Mesothelial cell of epicardium (in vitro differentiated cells): Measurements from ENCODE around the gene ZNF853. TPM values are rescaled to one million over a fixed set of nuclear protein-coding genes. Genes with fewer than 3 reads are reported as not detected.

ENCODE experiments used
- DNase-seq, 2 experiments: peaks; one replicate each; pipeline ENCODE4 v3.0.0; 2021; ENCODE audit warnings: low spot score in 2 of 2; ENCODE audit not compliant: unreplicated experiment in 2 of 2
- H3K27ac Mint-ChIP-seq: 2 replicates; pipeline ENCODE4 v1.8.0; 2021; ENCODE audit warnings: mixed read lengths
- H3K27me3 Mint-ChIP-seq: 2 replicates; pipeline ENCODE4 v1.8.0; 2021; ENCODE audit warnings: low read depth, mixed read lengths
- H3K36me3 Mint-ChIP-seq: 2 replicates; pipeline ENCODE4 v1.8.0; 2021; ENCODE audit warnings: mixed read lengths
- H3K4me1 Mint-ChIP-seq: 2 replicates; pipeline ENCODE4 v1.8.0; 2021; ENCODE audit warnings: mixed read lengths
- H3K4me3 Mint-ChIP-seq: 2 replicates; pipeline ENCODE4 v1.8.0; 2021; ENCODE audit warnings: mild to moderate bottlenecking, moderate library complexity, mixed read lengths
- H3K9me3 Mint-ChIP-seq: 2 replicates; pipeline ENCODE4 v1.8.0; 2021; ENCODE audit warnings: mixed read lengths
- total RNA-seq: library from RNA; stranded (reverse); gene quantifications from 3 replicates; pipeline ENCODE4 v1.2.1, GENCODE V29; 2021
- TF ChIP-seq, protein P1 (sequence below): fragments of 200-600 bp; sonication (generic); IDR thresholded peaks from one replicate; pipeline ENCODE4 v1.5.0; 2021; ENCODE audit warnings: antibody characterized with exemption; ENCODE audit not compliant: unreplicated experiment

The ZNF853 gene
- total RNA-seq, 1 donor from 2014 or later = 22.7 TPM

DNA sequence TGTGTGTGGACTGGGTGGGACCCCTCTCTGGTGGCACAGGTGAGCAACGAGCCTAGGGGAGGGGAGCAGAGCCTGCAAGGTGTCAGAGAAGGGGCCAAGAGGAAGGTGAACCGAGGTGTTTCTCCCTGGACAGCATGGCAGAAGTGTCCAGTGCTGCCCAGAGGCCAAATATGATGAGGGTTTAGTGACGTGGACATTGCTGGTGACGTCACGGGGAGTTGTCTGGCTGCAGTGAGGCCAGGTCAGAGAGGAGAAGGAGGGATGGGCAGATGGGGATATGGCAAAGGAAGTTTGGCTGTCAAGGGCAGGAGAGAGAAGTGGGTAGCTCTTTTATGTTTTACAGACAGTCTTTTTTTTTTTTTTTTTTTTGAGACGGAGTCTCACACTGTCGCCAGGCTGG is 2.6 kb upstream of the ZNF853 start:
- H3K27ac Mint-ChIP-seq = no peak overlapping the region
- H3K9me3 Mint-ChIP-seq = no peaks in the 10 kb centered on the region
- no peaks in the 10 kb centered on the region for H3K27me3 Mint-ChIP-seq
- peaks cover 3% of the 10 kb centered on the region for H3K36me3 Mint-ChIP-seq
- TF ChIP-seq, protein P1, sequence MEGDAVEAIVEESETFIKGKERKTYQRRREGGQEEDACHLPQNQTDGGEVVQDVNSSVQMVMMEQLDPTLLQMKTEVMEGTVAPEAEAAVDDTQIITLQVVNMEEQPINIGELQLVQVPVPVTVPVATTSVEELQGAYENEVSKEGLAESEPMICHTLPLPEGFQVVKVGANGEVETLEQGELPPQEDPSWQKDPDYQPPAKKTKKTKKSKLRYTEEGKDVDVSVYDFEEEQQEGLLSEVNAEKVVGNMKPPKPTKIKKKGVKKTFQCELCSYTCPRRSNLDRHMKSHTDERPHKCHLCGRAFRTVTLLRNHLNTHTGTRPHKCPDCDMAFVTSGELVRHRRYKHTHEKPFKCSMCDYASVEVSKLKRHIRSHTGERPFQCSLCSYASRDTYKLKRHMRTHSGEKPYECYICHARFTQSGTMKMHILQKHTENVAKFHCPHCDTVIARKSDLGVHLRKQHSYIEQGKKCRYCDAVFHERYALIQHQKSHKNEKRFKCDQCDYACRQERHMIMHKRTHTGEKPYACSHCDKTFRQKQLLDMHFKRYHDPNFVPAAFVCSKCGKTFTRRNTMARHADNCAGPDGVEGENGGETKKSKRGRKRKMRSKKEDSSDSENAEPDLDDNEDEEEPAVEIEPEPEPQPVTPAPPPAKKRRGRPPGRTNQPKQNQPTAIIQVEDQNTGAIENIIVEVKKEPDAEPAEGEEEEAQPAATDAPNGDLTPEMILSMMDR = no peak
- peaks cover 13% of the 10 kb centered on the region for H3K4me1 Mint-ChIP-seq
- no peak overlapping the region for H3K4me3 Mint-ChIP-seq
- no peak for DNase-seq

GRCh38 chr7:6613706-6614105 is 1.7 kb upstream of the ZNF853 start:
- Mint-ChIP-seq H3K4me3 (peak overlapping the region; percentile 6), H3K4me1 (peaks cover 13% of the 10 kb centered on the region), H3K27me3 (no peaks in the 10 kb centered on the region), H3K9me3 (no peaks in the 10 kb centered on the region), H3K27ac (no peak overlapping the region), H3K36me3 (peaks cover 3% of the 10 kb centered on the region)
- no peak for DNase-seq
- TF ChIP-seq, protein P1 = no peak

DNA sequence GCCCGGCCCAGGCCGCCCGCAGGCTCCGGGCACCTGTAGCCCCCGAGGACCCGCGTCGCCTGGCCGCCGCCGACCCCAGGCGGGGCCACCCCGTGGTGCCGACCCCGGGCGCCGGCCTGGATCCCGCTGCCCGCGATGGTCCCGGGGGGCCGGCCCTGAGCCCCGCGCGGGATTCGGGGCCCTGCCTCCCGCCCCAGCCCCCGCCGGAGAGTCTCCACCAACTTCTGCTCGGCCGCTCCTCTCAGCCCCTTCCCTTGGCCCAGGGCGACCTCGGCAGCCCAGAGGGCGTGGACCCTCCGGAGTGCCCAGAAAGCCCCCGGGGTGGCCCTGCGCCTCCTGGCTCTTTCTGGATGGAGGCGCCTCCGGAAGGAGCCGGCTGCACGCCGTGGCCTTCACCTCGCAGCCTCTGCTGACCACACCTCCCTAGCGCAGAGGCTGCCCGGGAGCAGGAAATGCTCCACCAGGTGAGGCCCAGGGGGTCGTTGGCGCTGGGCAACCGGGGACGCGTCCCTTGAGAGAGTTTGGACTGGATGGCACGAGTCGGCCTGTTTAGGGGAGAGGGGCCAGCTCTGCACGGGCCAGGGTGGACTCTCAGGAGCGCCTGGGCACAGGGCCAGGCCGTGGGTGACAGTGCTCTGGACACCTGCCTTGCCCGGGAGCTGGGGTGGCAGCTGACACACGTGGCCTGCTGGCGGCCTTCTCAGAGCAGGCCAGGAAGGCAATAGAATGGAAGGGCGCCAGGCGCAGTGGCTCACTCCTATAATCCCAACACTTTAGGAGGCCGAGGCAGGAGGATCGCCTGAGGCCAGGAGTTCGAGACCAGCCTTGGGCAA is 529 bp downstream of the ZNF853 start:
- H3K27me3 Mint-ChIP-seq = no peaks in the 10 kb centered on the region

GRCh38 chr7:6616854-6617643 is 1.6 kb downstream of the ZNF853 start:
- Mint-ChIP-seq H3K36me3 (peaks cover 12% of the 10 kb centered on the region), H3K27me3 (no peaks in the 10 kb centered on the region), H3K9me3 (no peaks in the 10 kb centered on the region), H3K4me3 (peak overlapping the region; percentile 62), H3K4me1 (peaks cover 13% of the 10 kb centered on the region), H3K27ac (no peak overlapping the region)
- TF ChIP-seq, protein P1 = no peak
- no peak for DNase-seq

More for the DNA sequence above, 529 bp downstream of the ZNF853 start:
- Mint-ChIP-seq H3K36me3 (peaks cover 3% of the 10 kb centered on the region), H3K4me3 (peak overlapping the region; percentile 68), H3K9me3 (no peaks in the 10 kb centered on the region), H3K4me1 (peaks cover 13% of the 10 kb centered on the region), H3K27ac (no peak overlapping the region)
- DNase-seq = no peak
- TF ChIP-seq, protein P1 = no peak

GRCh38 chr7:6618621-6619020 is 3.2 kb downstream of the ZNF853 start:
- TF ChIP-seq, protein P1 = no peak
- H3K9me3 Mint-ChIP-seq = no peaks in the 10 kb centered on the region
- no peak for DNase-seq

More at GRCh38 chr7:6618621-6619020, 3.2 kb downstream of the ZNF853 start:
- Mint-ChIP-seq H3K27me3 (no peaks in the 10 kb centered on the region), H3K36me3 (peaks cover 17% of the 10 kb centered on the region), H3K4me1 (peaks cover 13% of the 10 kb centered on the region), H3K4me3 (no peak overlapping the region), H3K27ac (no peak overlapping the region)
